GM21529 (cell line): ENCODE results near the gene RPL41.
A peak's percentile ranks its signal among the peaks of the same experiment; 100 is the strongest.
"Not testable (repeated sequence)": the region's sequence is repeated elsewhere in the genome, so short reads cannot be mapped to it uniquely, and the experiment has no call there.

ENCODE experiments used
- ATAC-seq: cut with Tn5 transposase; IDR thresholded peaks from one replicate; pipeline ENCODE4 v1.9.1; 2021; ENCODE audit not compliant: unreplicated experiment

RPL41 gene

GRCh38 chr12:56116267-56117081 is at the start of gene RPL41:
TSS of gene RPL41 (plus strand) at chr12:56116633.
- ATAC-seq = peak; percentile 44

GRCh38 chr12:56071648-56072047 is 44.8 kb upstream of the RPL41 start:
- ATAC-seq = no peak

GRCh38 chr12:56074396-56074795 is 42.0 kb upstream of the RPL41 start:
- ATAC-seq = no peak

GRCh38 chr12:56077966-56078365 is 38.5 kb upstream of the RPL41 start:
- not testable (repeated sequence) for ATAC-seq

- no peak for ATAC-seq
Measured at GRCh38 chr12:56078427-56078826, 38.0 kb upstream of the RPL41 start.

- peak; percentile 72 for ATAC-seq
Measured at GRCh38 chr12:56078931-56079722, 37.3 kb upstream of the RPL41 start.

- ATAC-seq = no peak
Measured at GRCh38 chr12:56079723-56080555, 36.5 kb upstream of the RPL41 start, which contains the start of gene ERBB3. TSS of gene ERBB3 (plus strand) at chr12:56080165. CDS start at chr12:56080301, 136 bp downstream.

GRCh38 chr12:56080556-56081138 is 35.8 kb upstream of the RPL41 start:
- ATAC-seq = no peak

- no peak for ATAC-seq
Measured at GRCh38 chr12:56081393-56082347, 34.8 kb upstream of the RPL41 start.

GRCh38 chr12:56082382-56082781 is 34.1 kb upstream of the RPL41 start:
- ATAC-seq = no peak

- ATAC-seq = no peak
Measured at GRCh38 chr12:56082967-56083366, 33.5 kb upstream of the RPL41 start.

GRCh38 chr12:56084958-56085543 is 31.4 kb upstream of the RPL41 start:
- no peak for ATAC-seq

GRCh38 chr12:56086096-56086495 is 30.3 kb upstream of the RPL41 start:
- no peak for ATAC-seq

GRCh38 chr12:56086608-56087007 is 29.8 kb upstream of the RPL41 start:
- ATAC-seq = no peak

GRCh38 chr12:56087220-56087619 is 29.2 kb upstream of the RPL41 start:
- no peak for ATAC-seq

- no peak for ATAC-seq
Measured at GRCh38 chr12:56097738-56098137, 18.7 kb upstream of the RPL41 start.

GRCh38 chr12:56098592-56098991 is 17.8 kb upstream of the RPL41 start:
- ATAC-seq = no peak

- ATAC-seq = no peak
Measured at GRCh38 chr12:56099787-56100186, 16.6 kb upstream of the RPL41 start.

GRCh38 chr12:56101045-56101444 is 15.4 kb upstream of the RPL41 start:
- no peak for ATAC-seq
